HCT116 (cell line): ENCODE measurements around the gene BLID. TPM values are rescaled to one million over a fixed set of nuclear protein-coding genes. Genes with fewer than 3 reads are reported as not detected.

Experiments used
- ATAC-seq: fragments of 200-7000 bp; cut with Tn5 transposase; 2 replicates; pipeline ENCODE4 v1.9.1; 2020; ENCODE audit warnings: mild to moderate bottlenecking, moderate library complexity
- BruUV-seq: library from RNA; stranded (reverse); fragments of 400-500 nt; replicated peaks from 2 replicates; lab custom pipeline; 2021; lab: Mats Ljungman, UMichigan
- CTCF ChIA-PET: fragments of 300-600 bp; sonication (Branson Sonifier 250); formaldehyde crosslinking; loops from one replicate; lab custom pipeline; 2021; ENCODE audit warnings: antibody characterized with exemption; lab: Charles Lee
- POLR2A ChIA-PET: fragments of 300-600, 350-600 bp; sonication (Branson Sonifier 250); formaldehyde crosslinking; loops from one replicate; lab custom pipeline; 2021; ENCODE audit warnings: antibody characterized with exemption; lab: Charles Lee
- RAD21 ChIA-PET, 2 experiments: fragments of 300-600 bp; sonication (Branson Sonifier 250); formaldehyde crosslinking; loops; one replicate each; lab custom pipeline; 2023; ENCODE audit warnings: low total read pairs in 2 of 2; ENCODE audit not compliant: uncharacterized antibody in 2 of 2, unreplicated experiment in 2 of 2, low non-redundant PET in 1 of 2; lab: Charles Lee
- DNase-seq: peaks from one replicate; pipeline ENCODE4 v3.0.0-alpha.2; 2010; ENCODE audit warnings: low read depth, low spot score
- H2AFZ ChIP-seq: fragments of 200-600 bp; shearing (Covaris generic), sonication (generic); 2 replicates; pipeline ENCODE4 v1.6.1; 2017; ENCODE audit warnings: low read depth, mixed run types, mixed read lengths, antibody characterized with exemption, low read length; ENCODE audit not compliant: poor library complexity, severe bottlenecking
- H3K27ac ChIP-seq: 2 replicates; pipeline ENCODE4 v1.5.1; 2012; ENCODE audit warnings: low read depth, low read length
- H3K27me3 ChIP-seq: fragments of 200-600 bp; sonication (generic); 2 replicates; pipeline ENCODE4 v1.6.1; 2016; ENCODE audit warnings: mixed run types, low read length, mixed read lengths; ENCODE audit not compliant: insufficient read depth
- H3K36me3 ChIP-seq, 2 experiments: fragments of 200-500 bp in 1 of 2; fragments of 200-600 bp in 1 of 2; sonication (Bioruptor generic) in 1 of 2; sonication (generic) in 1 of 2; 2 replicates each; pipeline versions ENCODE4 v1.5.1 to v1.6.1; 2014 to 2016; ENCODE audit warnings: low read length in 2 of 2, inconsistent platforms in 1 of 2, mixed read lengths in 1 of 2, mixed run types in 1 of 2; ENCODE audit not compliant: insufficient read depth in 2 of 2, control insufficient read depth in 1 of 2
- H3K4me1 ChIP-seq, 2 experiments: fragments of 200-600 bp in 1 of 2; sonication (generic) in 1 of 2; 2 replicates each; pipeline versions ENCODE4 v1.5.1 to v1.6.1; 2012 to 2017; ENCODE audit warnings: low read length in 2 of 2, inconsistent platforms in 1 of 2, mild to moderate bottlenecking in 1 of 2, mixed read lengths in 1 of 2, mixed run types in 1 of 2, moderate library complexity in 1 of 2; ENCODE audit not compliant: insufficient read depth in 2 of 2, control insufficient read depth in 1 of 2
- H3K4me2 ChIP-seq: fragments of 200-600 bp; sonication (generic); 2 replicates; pipeline ENCODE4 v1.6.1; 2017; ENCODE audit warnings: mixed run types, low read length, mixed read lengths
- H3K4me3 ChIP-seq, 2 experiments: fragments of 200-600 bp in 1 of 2; sonication (generic) in 1 of 2; replicated peaks in 1 of 2; 2 replicates each; pipeline ENCODE4 v1.5.1; 2011 to 2016; ENCODE audit warnings: low read length in 2 of 2, control low read depth in 1 of 2, low read depth in 1 of 2, mild to moderate bottlenecking in 1 of 2, mixed read lengths in 1 of 2, mixed run types in 1 of 2
- H3K79me2 ChIP-seq: fragments of 200-600 bp; sonication (generic); 2 replicates; pipeline ENCODE4 v1.6.1; 2017; ENCODE audit warnings: mild to moderate bottlenecking, mixed run types, low read length, moderate library complexity, mixed read lengths; ENCODE audit not compliant: insufficient read depth
- H3K9ac ChIP-seq: fragments of 200-600 bp; sonication (generic); 2 replicates; pipeline ENCODE4 v1.6.1; 2016; ENCODE audit warnings: low read length, mixed read lengths
- H3K9me2 ChIP-seq: fragments of 200-600 bp; sonication (generic), shearing (Covaris generic); 2 replicates; pipeline ENCODE4 v1.6.1; 2017; ENCODE audit warnings: mixed run types, mild to moderate bottlenecking, moderate library complexity; ENCODE audit not compliant: insufficient read depth
- H3K9me3 ChIP-seq, 2 experiments: fragments of 200-500 bp in 1 of 2; fragments of 200-600 bp in 1 of 2; sonication (Bioruptor generic) in 1 of 2; sonication (generic) in 1 of 2; 2 replicates each; pipeline ENCODE4 v1.6.1; 2014 to 2017; ENCODE audit warnings: low read length in 2 of 2, mixed read lengths in 2 of 2, inconsistent platforms in 1 of 2, low read depth in 1 of 2, mild to moderate bottlenecking in 1 of 2, mixed run types in 1 of 2, moderate library complexity in 1 of 2; ENCODE audit not compliant: control insufficient read depth in 1 of 2, insufficient read depth in 1 of 2
- H4K20me1 ChIP-seq: fragments of 200-600 bp; sonication (generic), shearing (Covaris generic); 2 replicates; pipeline ENCODE4 v1.6.1; 2017; ENCODE audit warnings: mixed run types, mild to moderate bottlenecking, moderate library complexity; ENCODE audit not compliant: insufficient read depth
- CBX3 ChIP-seq: IDR thresholded peaks from 2 replicates; pipeline ENCODE4 v1.6.1; 2012; ENCODE audit warnings: low read depth
- CEBPB ChIP-seq: IDR thresholded peaks from 2 replicates; pipeline ENCODE4 v1.6.1; 2012; ENCODE audit warnings: low read depth
- ELF1 ChIP-seq: IDR thresholded peaks from 2 replicates; pipeline ENCODE4 v1.6.1; 2012; ENCODE audit warnings: low read depth, borderline replicate concordance
- POLR2AphosphoS5 ChIP-seq: IDR thresholded peaks from 2 replicates; pipeline ENCODE4 v1.6.1; 2011; ENCODE audit warnings: mild to moderate bottlenecking, low read depth, low read length, moderate library complexity
- RAD21 ChIP-seq: IDR thresholded peaks from 2 replicates; pipeline ENCODE4 v1.6.1; 2012; ENCODE audit warnings: low read depth, mild to moderate bottlenecking
- SIN3A ChIP-seq: IDR thresholded peaks from 2 replicates; pipeline ENCODE4 v1.6.1; 2012; ENCODE audit warnings: low read depth
- intact Hi-C: fragments of 100-400 bp; cut with micrococcal nuclease; formaldehyde crosslinking; loops from 2 replicates; pipeline ENCODE4 v1.10.0; 2022
- total RNA-seq: library from RNA; stranded (reverse); gene quantifications from one replicate; pipeline ENCODE4 v1.2.1, GENCODE V29; 2021; ENCODE audit not compliant: unreplicated experiment

The BLID gene
- total RNA-seq, 1 experiment from 2014 or later = 8.9 TPM

- TF ChIP-seq ELF1 = no peak
- TF ChIP-seq POLR2AphosphoS5 = peak; percentile 8; the same call in 1 of the 2 replicates
- no peaks in the 10 kb centered on the region for H3K9me2 ChIP-seq
- H2AFZ ChIP-seq = no peak overlapping the region
- no peak overlapping the region for H3K4me3 ChIP-seq
- ATAC-seq = no peak
- H3K4me2 ChIP-seq = no peak overlapping the region
- peaks cover 5 to 47% of the 10 kb centered on the region in 2 experiments; a peak in 3 of 4 replicates for H3K36me3 ChIP-seq
- peaks cover 15 to 52% of the 10 kb centered on the region in 2 experiments for H3K4me1 ChIP-seq
- intact Hi-C loops = loop anchor here (5.0 kb wide), 1 partner anchor 432 kb away; no protein-coding TSS in a partner anchor
- POLR2A ChIA-PET = no interaction called here
- CTCF ChIA-PET = no interaction called here
- H3K9ac ChIP-seq = no peak overlapping the region
- H3K79me2 ChIP-seq = peaks cover 37% of the 10 kb centered on the region
- no peak overlapping the region for H3K27ac ChIP-seq
- no peak for DNase-seq
- H3K27me3 ChIP-seq = no peaks in the 10 kb centered on the region
- BruUV-seq = no TSS peak
- 0 out of 2 replicates have a peak, but pooled peaks cover 4% of the 10 kb centered on the region for H4K20me1 ChIP-seq
- no peaks in the 10 kb centered on the region for H3K9me3 ChIP-seq
- RAD21 ChIA-PET = no interaction called here
These were observed 26.9 kb downstream of the BLID start for GRCh38 chr11:122089111-122089510.

GRCh38 chr11:122085712-122086111 lies 30.3 kb downstream of the BLID start:
- ChIA-PET POLR2A (no interaction called here), CTCF (no interaction called here), RAD21 (no interaction called here)
- Histone ChIP-seq H3K4me3 (no peak overlapping the region), H3K36me3 (peaks cover 0 to 25% of the 10 kb centered on the region in 2 experiments; a peak in 2 of 4 replicates), H4K20me1 (no peaks in the 10 kb centered on the region), H3K9me3 (no peaks in the 10 kb centered on the region), H2AFZ (no peak overlapping the region), H3K9ac (no peak overlapping the region), H3K79me2 (peaks cover 5% of the 10 kb centered on the region; the same call in 1 of the 2 replicates), H3K4me1 (peaks cover 12 to 39% of the 10 kb centered on the region in 2 experiments), H3K4me2 (peak overlapping the region; percentile 47), H3K9me2 (no peaks in the 10 kb centered on the region), H3K27ac (peak overlapping the region; percentile 26; the same call in 1 of the 2 replicates), H3K27me3 (no peaks in the 10 kb centered on the region)
- BruUV-seq = no TSS peak
- DNase-seq (no peak), ATAC-seq (0 out of 2 replicates have a peak, but pooled peaks have one; percentile 7)
- intact Hi-C loops = loop anchor here (5.0 kb wide), 1 partner anchor 428 kb away; no protein-coding TSS in a partner anchor
- no peak for TF ChIP-seq CBX3
- peak; percentile 7; the same call in 1 of the 2 replicates for TF ChIP-seq POLR2AphosphoS5
- peak; percentile 42; the same call in 1 of the 2 replicates for TF ChIP-seq SIN3A
- 0 out of 2 replicates have a peak, but pooled peaks have one; percentile 3 for TF ChIP-seq CEBPB
- TF ChIP-seq RAD21 = 0 out of 2 replicates have a peak, but pooled peaks have one; percentile 2
